GM12864 (cell line): Measurements from ENCODE around the gene DEDD2.
"Not testable (repeated sequence)": the region's sequence is repeated elsewhere in the genome, so short reads cannot be mapped to it uniquely, and the experiment has no call there.

Experiments used
- DNase-seq: peaks from one replicate; pipeline ENCODE4 v3.0.0-alpha.2; 2011; ENCODE audit warnings: low read depth
- H3K4me3 ChIP-seq: 2 replicates; pipeline ENCODE4 v1.5.1; 2011; ENCODE audit warnings: mild to moderate bottlenecking, low read depth, low read length, control low read depth
- TF ChIP-seq, protein P1 (sequence below): IDR thresholded peaks from 2 replicates; pipeline ENCODE4 v1.5.1; 2011; ENCODE audit warnings: low read depth, mild to moderate bottlenecking, moderate library complexity, low read length, control low read depth, inconsistent platforms; ENCODE audit errors: missing control alignments

DEDD2 gene, protein sequence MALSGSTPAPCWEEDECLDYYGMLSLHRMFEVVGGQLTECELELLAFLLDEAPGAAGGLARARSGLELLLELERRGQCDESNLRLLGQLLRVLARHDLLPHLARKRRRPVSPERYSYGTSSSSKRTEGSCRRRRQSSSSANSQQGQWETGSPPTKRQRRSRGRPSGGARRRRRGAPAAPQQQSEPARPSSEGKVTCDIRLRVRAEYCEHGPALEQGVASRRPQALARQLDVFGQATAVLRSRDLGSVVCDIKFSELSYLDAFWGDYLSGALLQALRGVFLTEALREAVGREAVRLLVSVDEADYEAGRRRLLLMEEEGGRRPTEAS

GRCh38 chr19:42217520-42218437 is at the start of gene DEDD2:
Gene DEDD2, minus strand, starts transcription at chr19:42217677. Its CDS starts 670 bp downstream, at chr19:42217007.
- H3K4me3 ChIP-seq = peak within 1 kb of the TSS; percentile 86
- TF ChIP-seq, protein P1, sequence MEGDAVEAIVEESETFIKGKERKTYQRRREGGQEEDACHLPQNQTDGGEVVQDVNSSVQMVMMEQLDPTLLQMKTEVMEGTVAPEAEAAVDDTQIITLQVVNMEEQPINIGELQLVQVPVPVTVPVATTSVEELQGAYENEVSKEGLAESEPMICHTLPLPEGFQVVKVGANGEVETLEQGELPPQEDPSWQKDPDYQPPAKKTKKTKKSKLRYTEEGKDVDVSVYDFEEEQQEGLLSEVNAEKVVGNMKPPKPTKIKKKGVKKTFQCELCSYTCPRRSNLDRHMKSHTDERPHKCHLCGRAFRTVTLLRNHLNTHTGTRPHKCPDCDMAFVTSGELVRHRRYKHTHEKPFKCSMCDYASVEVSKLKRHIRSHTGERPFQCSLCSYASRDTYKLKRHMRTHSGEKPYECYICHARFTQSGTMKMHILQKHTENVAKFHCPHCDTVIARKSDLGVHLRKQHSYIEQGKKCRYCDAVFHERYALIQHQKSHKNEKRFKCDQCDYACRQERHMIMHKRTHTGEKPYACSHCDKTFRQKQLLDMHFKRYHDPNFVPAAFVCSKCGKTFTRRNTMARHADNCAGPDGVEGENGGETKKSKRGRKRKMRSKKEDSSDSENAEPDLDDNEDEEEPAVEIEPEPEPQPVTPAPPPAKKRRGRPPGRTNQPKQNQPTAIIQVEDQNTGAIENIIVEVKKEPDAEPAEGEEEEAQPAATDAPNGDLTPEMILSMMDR = no peak
- DNase-seq = peak; percentile 97

DNA sequence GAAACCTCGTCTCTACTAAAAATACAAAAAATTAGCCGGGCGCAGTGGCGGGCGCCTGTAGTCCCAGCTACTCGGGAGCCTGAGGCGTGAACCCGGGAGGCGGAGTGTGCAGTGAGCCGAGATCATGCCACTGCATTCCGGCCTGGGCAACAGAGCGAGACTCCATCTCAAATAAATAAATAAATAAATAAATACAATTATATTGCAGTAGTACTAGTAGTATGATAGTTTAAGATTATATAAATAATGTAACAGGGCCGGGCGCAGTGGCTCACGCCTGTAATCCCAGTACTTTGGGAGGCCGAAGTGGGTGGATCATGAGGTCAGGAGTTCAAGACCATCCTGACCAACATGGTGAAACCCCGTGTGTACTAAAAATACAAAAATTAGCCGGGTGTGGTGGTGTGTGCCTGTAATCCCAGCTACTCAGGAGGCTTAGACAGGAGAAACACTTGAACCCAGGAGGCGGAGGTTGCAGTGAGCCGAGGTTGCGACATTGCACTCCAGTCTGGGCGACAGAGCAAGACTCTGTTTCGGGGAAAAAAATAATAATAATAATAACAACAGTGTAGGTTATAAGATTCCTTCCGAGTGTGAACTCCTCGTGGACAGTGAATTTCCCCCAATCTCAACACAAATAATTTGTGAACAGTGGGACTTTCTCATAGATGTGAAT is 49.6 kb upstream of the DEDD2 start:
- not testable (repeated sequence) for H3K4me3 ChIP-seq, DNase-seq

GRCh38 chr19:42266105-42266504 is 48.6 kb upstream of the DEDD2 start:
- H3K4me3 ChIP-seq, DNase-seq: not testable (repeated sequence)

DNA sequence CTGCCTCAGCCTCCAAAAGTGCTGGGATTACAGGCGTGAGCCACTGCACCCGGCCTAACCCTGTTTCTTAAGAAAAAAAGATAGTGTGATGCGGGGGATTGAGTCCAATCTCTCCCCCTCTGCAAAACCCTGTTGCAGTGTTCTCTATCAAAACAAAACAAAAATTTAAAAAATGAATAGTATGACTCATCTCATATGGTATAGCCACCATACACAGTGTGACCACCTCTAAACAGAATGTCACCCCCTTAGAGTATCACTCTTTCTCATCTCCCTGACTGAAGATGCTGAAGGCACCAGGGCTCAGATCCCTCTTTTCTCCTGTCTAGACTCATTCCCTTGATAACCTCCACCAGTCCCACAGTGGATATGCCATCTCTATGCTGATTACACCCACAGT is 44.3 kb upstream of the DEDD2 start:
- TF ChIP-seq, protein P1 = no peak
- no peak for DNase-seq
- no peak overlapping the region for H3K4me3 ChIP-seq

- DNase-seq = not testable (repeated sequence)
Observed at GRCh38 chr19:42257842-42258241, 40.4 kb upstream of the DEDD2 start.

DNA sequence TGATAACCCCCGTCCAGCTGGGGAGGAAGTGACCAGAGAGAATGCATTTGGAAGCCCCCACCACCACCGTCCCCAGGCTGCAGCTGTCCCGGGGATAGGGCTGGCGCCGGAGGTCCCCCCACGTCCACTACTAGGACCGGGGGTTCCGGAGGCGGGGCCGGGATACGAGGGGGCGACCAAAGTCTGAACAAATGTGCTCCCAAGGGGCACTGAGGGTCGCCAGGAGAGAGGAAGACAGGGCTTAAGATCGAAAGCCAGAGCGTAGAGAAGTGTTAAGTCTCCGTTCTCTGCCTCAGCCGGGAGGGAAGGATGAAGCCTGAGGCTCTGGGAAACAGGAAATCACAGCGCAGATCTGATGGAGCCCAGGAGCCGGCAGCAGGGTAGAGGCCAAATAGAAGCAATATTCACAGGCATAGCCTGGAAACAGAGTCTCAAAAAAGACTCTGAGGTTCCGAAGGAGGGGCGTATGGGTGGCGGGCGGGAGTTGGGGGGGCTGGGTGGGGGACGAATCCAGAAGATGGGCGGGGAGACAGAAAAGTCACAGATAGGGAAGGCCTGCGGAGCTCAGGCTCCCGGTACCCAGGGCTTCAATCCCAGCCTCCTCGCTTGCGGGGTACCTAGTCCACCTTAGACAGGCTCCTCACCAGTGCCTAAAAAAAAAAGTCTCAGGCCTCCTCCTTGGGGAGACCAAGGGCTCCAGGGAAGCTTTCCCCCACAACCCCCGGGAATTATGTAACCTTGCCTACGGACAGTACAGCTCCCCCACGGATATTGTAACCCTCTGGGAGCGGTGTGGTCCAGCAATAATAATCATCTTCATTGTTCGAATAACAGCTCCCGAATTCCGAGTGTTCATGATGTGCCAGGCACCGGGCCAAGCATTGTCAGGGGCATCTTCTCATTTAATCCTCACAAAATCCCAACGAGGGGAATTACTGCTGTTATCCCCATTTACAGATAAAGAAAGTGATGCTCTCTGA is 38.6 kb upstream of the DEDD2 start:
- peak overlapping the region; percentile 56 for H3K4me3 ChIP-seq
- no peak for DNase-seq

More at GRCh38 chr19:42257842-42258241, 40.4 kb upstream of the DEDD2 start:
- H3K4me3 ChIP-seq = not testable (repeated sequence)

GRCh38 chr19:42254850-42255765 is 37.6 kb upstream of the DEDD2 start, which contains the start of gene ERF:
Gene ERF, minus strand, starts transcription at chr19:42255128. Its CDS starts 129 bp downstream, at chr19:42254999.
- peak within 1 kb of the TSS; percentile 74 for H3K4me3 ChIP-seq
- peak; percentile 53 for DNase-seq
- TF ChIP-seq, protein P1 = no peak

More for the DNA sequence above, 38.6 kb upstream of the DEDD2 start:
- TF ChIP-seq, protein P1 = no peak
